Bronchial epithelial cell (primary cell): Measurements from ENCODE around the gene COBL. TPM values are rescaled to one million over a fixed set of nuclear protein-coding genes. Genes with fewer than 3 reads are reported as not detected.

ENCODE experiments used
- DNase-seq: peaks from one replicate; pipeline ENCODE4 v3.0.0-alpha.2; 2010; ENCODE audit warnings: low read depth
- FAIRE-seq: peaks from 2 replicates; lab custom pipeline; 2011; peaks lifted over from hg19 to GRCh38; lab: Jason Lieb, UNC
- H3K27me3 ChIP-seq: 2 replicates; pipeline ENCODE4 v1.5.1; 2011; ENCODE audit warnings: low read length; ENCODE audit not compliant: control insufficient read depth, insufficient read depth
- H3K36me3 ChIP-seq: 2 replicates; pipeline ENCODE4 v1.5.1; 2011; ENCODE audit warnings: low read length; ENCODE audit not compliant: control insufficient read depth, insufficient read depth
- H3K4me3 ChIP-seq: 2 replicates; pipeline ENCODE4 v1.5.1; 2011; ENCODE audit warnings: mild to moderate bottlenecking, low read depth, low read length, control low read depth
- total RNA-seq: library from RNA; depleted of rRNA; stranded (reverse); fragments of >200 nt; gene quantifications from 2 replicates; pipeline ENCODE4 v1.2.1, GENCODE V29; 2014
- TF ChIP-seq, protein P1 (sequence below): IDR thresholded peaks from 2 replicates; pipeline ENCODE4 v1.5.1; 2011; ENCODE audit warnings: mild to moderate bottlenecking, moderate library complexity, low read length, control low read depth, inconsistent platforms; ENCODE audit not compliant: insufficient read depth, severe bottlenecking

The COBL gene
- total RNA-seq, 1 donor from 2014 or later: 1.1 TPM

DNA sequence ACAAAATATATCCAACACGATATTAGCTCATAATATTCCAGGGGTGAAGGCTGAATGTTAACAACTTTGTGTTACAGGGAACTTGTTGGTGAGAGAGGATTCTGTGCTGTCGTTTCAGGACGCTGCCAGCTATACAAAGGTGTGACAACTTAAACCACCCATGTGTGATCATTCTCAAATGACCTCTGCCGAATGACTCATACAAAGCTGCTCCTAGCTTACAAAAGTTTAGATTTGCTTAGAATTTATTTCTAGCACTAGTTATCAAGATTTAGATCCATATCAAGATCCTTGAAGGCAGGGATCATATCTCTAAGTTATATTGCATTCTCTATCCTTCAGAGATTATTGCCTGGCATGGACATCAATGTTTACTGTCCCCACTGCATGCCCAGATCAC is 65.3 kb downstream of the COBL start:
- no peak overlapping the region for H3K4me3 ChIP-seq
- FAIRE-seq (no peak), DNase-seq (peak; percentile 23)

DNA sequence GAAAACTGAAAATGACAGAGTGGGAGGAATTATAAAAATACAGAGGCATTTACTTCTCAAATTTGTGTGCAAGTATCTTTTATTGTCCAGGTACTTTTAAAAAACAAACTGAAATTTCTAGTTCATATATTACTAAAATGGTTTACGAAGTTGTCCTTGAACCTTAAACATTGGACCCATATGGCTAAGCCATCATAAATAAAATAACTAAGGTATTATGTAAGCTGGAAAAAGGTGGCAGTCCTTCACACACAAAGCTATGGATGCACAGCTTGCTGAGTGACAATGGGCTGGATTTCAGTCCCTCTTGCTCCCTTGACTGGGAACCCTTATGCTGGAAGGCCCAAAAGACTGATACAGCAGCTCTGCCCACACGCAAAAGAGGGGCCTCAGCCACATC is 66.1 kb downstream of the COBL start:
- Histone ChIP-seq H3K36me3 (no peaks in the 10 kb centered on the region), H3K4me3 (no peak overlapping the region), H3K27me3 (no peaks in the 10 kb centered on the region)
- TF ChIP-seq, protein P1, sequence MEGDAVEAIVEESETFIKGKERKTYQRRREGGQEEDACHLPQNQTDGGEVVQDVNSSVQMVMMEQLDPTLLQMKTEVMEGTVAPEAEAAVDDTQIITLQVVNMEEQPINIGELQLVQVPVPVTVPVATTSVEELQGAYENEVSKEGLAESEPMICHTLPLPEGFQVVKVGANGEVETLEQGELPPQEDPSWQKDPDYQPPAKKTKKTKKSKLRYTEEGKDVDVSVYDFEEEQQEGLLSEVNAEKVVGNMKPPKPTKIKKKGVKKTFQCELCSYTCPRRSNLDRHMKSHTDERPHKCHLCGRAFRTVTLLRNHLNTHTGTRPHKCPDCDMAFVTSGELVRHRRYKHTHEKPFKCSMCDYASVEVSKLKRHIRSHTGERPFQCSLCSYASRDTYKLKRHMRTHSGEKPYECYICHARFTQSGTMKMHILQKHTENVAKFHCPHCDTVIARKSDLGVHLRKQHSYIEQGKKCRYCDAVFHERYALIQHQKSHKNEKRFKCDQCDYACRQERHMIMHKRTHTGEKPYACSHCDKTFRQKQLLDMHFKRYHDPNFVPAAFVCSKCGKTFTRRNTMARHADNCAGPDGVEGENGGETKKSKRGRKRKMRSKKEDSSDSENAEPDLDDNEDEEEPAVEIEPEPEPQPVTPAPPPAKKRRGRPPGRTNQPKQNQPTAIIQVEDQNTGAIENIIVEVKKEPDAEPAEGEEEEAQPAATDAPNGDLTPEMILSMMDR: no peak
- no peak for DNase-seq
- FAIRE-seq: no peak

More for the DNA sequence above, 65.3 kb downstream of the COBL start:
- no peaks in the 10 kb centered on the region for H3K27me3 ChIP-seq
- TF ChIP-seq, protein P1: no peak
- H3K36me3 ChIP-seq: no peaks in the 10 kb centered on the region

DNA sequence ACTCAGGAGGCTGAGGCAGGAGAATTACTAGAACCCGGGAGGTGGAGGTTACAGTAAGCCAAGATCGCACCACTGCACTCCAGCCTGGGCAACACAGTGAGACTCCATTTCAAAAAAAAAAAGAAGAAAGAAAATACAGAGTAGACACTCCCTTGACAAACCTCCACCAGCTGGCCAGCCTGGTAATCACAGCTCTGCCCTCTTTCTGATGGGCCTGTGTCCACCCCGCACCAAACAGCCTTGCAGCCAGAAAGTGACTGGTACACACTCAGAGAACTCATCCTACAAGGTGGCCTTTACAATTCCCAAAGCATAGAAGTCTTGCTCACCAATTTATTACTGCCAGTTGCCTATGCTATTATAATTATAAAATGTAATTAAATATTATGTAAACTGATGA is 66.6 kb downstream of the COBL start:
- H3K36me3 ChIP-seq: no peaks in the 10 kb centered on the region
- DNase-seq: no peak
- no peak overlapping the region for H3K4me3 ChIP-seq
- TF ChIP-seq, protein P1: no peak
- no peak for FAIRE-seq
- H3K27me3 ChIP-seq: no peaks in the 10 kb centered on the region

DNA sequence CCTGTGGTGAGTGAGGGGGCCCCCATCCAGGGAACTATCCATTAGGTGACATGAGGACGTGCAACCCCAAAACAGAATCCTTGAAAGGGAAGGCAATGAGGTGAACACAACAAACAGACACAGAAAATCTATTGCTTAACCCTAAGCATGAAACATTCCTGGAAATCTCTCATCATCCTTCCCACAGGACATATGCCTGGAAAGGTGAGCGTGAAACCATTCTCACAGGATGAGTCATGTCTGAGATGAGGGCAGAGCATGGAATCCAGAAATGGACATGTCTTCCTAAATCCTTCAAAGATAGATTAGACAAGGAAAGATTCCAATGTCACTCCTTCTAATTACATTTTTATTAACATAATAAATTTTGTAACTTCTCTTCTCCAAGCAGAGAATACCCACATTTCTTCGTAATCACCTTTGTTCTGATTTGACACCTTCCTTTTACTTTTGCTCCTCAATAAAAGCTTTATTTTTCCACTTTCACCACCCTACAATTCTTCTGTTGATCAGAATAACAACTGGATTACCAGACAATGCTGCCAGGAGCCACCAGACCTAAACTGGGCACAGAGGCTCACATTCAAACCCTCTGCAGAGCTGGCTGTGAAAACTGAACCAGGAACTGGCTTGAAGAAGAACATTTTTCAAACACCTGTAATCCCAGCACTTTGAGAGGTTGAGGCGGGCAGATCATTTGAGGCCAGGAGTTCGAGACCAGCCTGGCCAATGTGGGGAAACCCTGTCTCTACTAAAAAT is 67.2 kb downstream of the COBL start:
- TF ChIP-seq, protein P1: no peak
- no peak for FAIRE-seq
- H3K4me3 ChIP-seq: no peak overlapping the region
- DNase-seq: peak; percentile 93
- no peaks in the 10 kb centered on the region for H3K27me3 ChIP-seq
- H3K36me3 ChIP-seq: no peaks in the 10 kb centered on the region

DNA sequence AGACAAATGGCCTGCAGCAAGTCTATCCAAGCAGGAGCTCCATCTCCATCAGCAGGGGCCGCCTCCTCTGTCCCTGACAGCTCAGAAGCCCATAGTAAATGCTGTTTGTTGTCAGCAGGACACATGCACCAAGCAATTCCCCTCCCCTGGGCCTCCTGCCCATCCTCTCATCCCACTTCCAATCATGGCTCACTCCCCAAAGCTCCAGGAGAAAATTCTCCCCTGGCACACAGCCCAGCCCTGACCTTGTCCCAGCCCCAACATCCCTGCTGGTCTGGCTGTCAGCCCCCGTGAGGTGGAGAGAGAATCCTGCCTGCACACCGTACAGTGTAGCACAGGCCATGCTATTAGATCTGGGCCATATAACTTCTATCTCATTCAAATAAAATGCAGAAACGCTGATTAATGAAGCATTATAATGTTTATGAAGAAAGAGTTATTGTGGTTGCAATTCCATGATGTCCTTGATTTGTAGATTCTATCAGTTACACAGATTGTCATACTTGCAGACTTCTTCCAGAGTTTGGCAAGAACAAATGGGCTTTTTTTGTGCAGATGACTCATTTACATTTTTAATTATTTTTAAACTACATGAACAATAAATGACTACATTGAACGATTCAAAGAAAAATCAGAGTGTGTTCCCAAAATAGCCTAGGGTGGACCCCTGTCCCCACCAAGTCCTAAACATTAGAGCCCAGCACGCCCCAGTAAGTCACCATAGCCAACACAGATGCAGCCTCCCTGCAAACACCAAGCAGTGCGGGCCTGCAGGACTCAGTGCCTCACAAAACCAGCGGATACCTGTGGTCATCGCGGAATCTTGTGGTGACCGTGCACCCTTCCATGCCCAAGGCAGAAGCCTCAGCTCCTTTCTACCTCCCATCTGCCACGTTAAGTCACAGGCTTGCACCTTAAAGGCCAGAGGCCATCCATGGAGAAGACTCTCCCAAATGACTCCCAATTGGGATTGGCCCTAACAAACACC is 70.1 kb downstream of the COBL start:
- Histone ChIP-seq H3K36me3 (no peaks in the 10 kb centered on the region), H3K4me3 (no peak overlapping the region), H3K27me3 (no peaks in the 10 kb centered on the region)
- TF ChIP-seq, protein P1: no peak
- no peak for FAIRE-seq
- DNase-seq: no peak
